ENCODE measurements around the gene LEP. TPM values are rescaled to one million over a fixed set of nuclear protein-coding genes. Genes with fewer than 3 reads are reported as not detected.

The LEP gene
- total RNA-seq, 1 donor from 2014 or later, result not detected

DNA sequence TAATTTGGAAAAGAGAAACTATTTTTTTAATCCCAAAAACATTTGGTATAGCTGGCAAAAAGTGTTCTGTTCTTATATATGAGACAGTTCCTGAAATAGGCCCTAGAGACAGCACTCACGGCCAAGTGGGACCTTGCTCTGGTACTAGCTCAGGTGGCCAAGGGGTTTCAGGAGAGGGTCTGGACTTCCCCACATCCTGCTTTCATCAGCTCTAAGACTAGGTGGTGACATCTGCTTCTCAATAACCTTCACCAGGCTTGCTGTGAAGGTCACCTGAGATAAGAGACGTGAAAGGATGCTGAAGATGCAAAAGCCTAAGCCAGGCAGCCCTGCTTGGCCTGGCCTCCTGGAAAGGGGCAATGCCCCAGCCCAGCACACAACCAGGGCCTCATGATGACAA is 62.1 kb downstream of the LEP start:
- Mint-ChIP-seq H3K27me3 (no peaks in the 10 kb centered on the region), H3K36me3 (ENCODE audit: insufficient read depth) (peaks cover 3% of the 10 kb centered on the region), H3K27ac (no peak overlapping the region), H3K4me3 (ENCODE audit: low read depth) (no peak overlapping the region), H3K4me1 (ENCODE audit: low read depth) (peaks cover 11% of the 10 kb centered on the region), H3K9me3 (ENCODE audit: low read depth) (no peaks in the 10 kb centered on the region)
- TF ChIP-seq, protein P1, sequence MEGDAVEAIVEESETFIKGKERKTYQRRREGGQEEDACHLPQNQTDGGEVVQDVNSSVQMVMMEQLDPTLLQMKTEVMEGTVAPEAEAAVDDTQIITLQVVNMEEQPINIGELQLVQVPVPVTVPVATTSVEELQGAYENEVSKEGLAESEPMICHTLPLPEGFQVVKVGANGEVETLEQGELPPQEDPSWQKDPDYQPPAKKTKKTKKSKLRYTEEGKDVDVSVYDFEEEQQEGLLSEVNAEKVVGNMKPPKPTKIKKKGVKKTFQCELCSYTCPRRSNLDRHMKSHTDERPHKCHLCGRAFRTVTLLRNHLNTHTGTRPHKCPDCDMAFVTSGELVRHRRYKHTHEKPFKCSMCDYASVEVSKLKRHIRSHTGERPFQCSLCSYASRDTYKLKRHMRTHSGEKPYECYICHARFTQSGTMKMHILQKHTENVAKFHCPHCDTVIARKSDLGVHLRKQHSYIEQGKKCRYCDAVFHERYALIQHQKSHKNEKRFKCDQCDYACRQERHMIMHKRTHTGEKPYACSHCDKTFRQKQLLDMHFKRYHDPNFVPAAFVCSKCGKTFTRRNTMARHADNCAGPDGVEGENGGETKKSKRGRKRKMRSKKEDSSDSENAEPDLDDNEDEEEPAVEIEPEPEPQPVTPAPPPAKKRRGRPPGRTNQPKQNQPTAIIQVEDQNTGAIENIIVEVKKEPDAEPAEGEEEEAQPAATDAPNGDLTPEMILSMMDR (IDR thresholded peaks at IDR 0.05; ENCODE audit: unreplicated experiment), result no peak
- no peak for DNase-seq (ENCODE audit: low spot score, unreplicated experiment)

DNA sequence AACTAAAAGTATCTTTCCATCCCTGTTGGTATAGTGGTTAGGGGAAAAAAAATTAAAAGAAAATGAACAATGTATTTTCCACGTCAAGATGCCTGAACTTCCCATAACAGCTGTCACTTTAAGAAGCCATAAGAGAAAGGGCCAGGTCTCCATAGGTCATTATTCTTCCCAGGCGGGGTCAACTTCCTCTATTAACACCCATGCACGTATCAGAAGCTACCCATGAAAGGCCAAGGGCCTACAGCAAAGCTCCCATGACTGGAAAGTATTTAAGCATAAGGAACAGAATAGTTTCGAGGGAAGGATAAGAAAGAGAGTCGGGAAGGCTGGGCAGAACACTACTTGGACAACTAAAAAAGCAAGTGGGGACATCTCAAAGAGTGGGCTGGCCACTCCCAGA is 62.6 kb downstream of the LEP start:
- Mint-ChIP-seq H3K27ac (no peak overlapping the region), H3K9me3 (ENCODE audit: low read depth) (no peaks in the 10 kb centered on the region), H3K27me3 (no peaks in the 10 kb centered on the region), H3K4me1 (ENCODE audit: low read depth) (peaks cover 9% of the 10 kb centered on the region), H3K4me3 (ENCODE audit: low read depth) (no peak overlapping the region), H3K36me3 (ENCODE audit: insufficient read depth) (peaks cover 3% of the 10 kb centered on the region)
- no peak for DNase-seq (ENCODE audit: low spot score, unreplicated experiment)
- TF ChIP-seq, protein P1 (IDR thresholded peaks at IDR 0.05; ENCODE audit: unreplicated experiment), result no peak

DNA sequence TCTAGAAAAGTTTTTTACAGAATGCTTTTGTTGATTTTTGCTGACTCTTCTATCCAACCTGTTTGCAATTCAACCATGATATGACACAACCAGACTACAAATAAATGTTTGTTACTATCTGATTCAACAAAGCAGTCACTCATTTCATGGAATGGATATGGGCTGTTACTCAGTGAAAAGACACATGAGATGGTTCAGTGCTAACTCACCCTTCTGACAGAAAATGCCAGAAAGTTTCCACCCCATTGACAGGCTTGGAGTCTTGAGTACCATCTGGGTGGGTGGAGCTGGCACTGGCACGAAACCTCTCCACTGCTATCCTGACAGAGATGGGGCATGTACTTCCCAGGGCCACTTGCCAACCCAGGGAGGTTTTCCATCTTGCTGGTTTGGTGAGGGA is 63.1 kb downstream of the LEP start:
- DNase-seq (ENCODE audit: low spot score, unreplicated experiment), result no peak
- TF ChIP-seq, protein P1 (IDR thresholded peaks at IDR 0.05; ENCODE audit: unreplicated experiment), result no peak
- H3K4me3 Mint-ChIP-seq (ENCODE audit: low read depth), result no peak overlapping the region
- H3K4me1 Mint-ChIP-seq (ENCODE audit: low read depth), result peaks cover 4% of the 10 kb centered on the region
- peaks cover 6% of the 10 kb centered on the region for H3K36me3 Mint-ChIP-seq (ENCODE audit: insufficient read depth)
- H3K27me3 Mint-ChIP-seq, result no peaks in the 10 kb centered on the region
- no peak overlapping the region for H3K27ac Mint-ChIP-seq
- no peaks in the 10 kb centered on the region for H3K9me3 Mint-ChIP-seq (ENCODE audit: low read depth)

DNA sequence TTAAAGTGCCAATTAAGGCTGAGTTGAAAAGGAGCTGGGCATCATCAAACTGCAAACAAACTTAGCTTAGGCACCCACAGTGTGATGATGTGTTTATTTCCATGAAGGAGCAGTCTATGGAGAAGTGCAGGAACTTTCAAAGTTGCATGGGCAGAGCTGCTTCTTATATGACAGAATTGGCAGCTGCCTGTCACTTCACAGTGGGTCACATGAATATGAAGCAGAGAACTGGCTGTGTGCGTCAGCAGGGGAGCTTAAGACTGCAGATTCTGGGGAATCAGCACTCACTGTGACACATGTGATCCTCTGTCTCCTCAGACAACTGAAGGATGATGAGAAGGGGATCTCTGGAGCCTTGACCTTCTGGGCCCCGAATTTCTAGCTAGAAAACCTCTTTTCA is 66.0 kb downstream of the LEP start:
- Mint-ChIP-seq H3K9me3 (ENCODE audit: low read depth) (no peaks in the 10 kb centered on the region), H3K36me3 (ENCODE audit: insufficient read depth) (peaks cover 13% of the 10 kb centered on the region), H3K27ac (no peak overlapping the region), H3K4me1 (ENCODE audit: low read depth) (no peaks in the 10 kb centered on the region), H3K27me3 (no peaks in the 10 kb centered on the region), H3K4me3 (ENCODE audit: low read depth) (no peak overlapping the region)
- TF ChIP-seq, protein P1 (IDR thresholded peaks at IDR 0.05; ENCODE audit: unreplicated experiment), result no peak
- DNase-seq (ENCODE audit: low spot score, unreplicated experiment), result no peak

Small RNAs within 50 kb of the gene (microRNA-seq; reads per million reads assigned to microRNA genes)
- 65.7 reads per million, percentile 51 among the genes with 10 or more reads in this experiment for gene MIR129-1 (ENCODE audit: borderline number of aligned reads, unreplicated experiment)

Other genes with a start within 250 kb of the LEP start
- 15.9 and 19.4 TPM in 2 replicates for gene LRRC4, start 209.8 kb upstream of the LEP start, total RNA-seq
- 51.0 and 56.7 TPM in 2 replicates for gene RBM28, start 102.6 kb downstream of the LEP start, total RNA-seq
- 0.86 and 2.9 TPM in 2 replicates for gene PRRT4, start 120.4 kb downstream of the LEP start, total RNA-seq
- gene IMPDH1, start 168.7 kb downstream of the LEP start, total RNA-seq, result 23.4 and 28.4 TPM in 2 replicates
- 36.8 TPM in 2 replicates for gene HILPDA, start 214.6 kb downstream of the LEP start, total RNA-seq
- gene METTL2B, start 235.5 kb downstream of the LEP start, total RNA-seq, result 36.9 and 37.0 TPM in 2 replicates